Cerebellar cortex (tissue), 1 donor: ENCODE measurements around the gene MAP7.
"Not testable (repeated sequence)": the region's sequence is repeated elsewhere in the genome, so short reads cannot be mapped to it uniquely, and the experiment has no call there.

Experiments
- DNase-seq: peaks from one replicate; pipeline ENCODE4 v3.0.0-alpha.2; 2015; ENCODE audit warnings: low spot score

The MAP7 gene

GRCh38 chr6:136383268-136383937 is 166.8 kb downstream of the MAP7 start:
- DNase-seq = no peak

GRCh38 chr6:136382676-136383252 is 167.5 kb downstream of the MAP7 start:
- DNase-seq = no peak

DNA sequence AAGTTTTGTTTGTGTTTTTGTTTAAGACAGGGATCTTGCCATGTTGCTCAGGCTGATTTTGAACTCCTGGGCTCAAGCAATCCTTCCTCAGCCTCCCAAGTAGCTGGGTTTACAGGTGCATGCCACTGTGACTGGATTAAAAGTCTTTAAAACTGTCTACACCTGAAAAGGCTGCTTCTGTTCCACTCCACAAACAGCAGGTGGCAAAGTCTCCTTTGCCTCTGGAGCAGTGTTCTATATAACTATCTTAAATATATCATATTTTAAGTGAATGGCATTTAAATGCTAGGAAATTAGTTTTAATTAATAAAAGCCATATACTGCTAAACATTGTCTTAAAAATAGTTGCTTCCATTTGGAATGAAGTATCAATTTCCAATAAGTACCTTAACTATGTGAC is 171.3 kb downstream of the MAP7 start:
- DNase-seq = no peak

DNA sequence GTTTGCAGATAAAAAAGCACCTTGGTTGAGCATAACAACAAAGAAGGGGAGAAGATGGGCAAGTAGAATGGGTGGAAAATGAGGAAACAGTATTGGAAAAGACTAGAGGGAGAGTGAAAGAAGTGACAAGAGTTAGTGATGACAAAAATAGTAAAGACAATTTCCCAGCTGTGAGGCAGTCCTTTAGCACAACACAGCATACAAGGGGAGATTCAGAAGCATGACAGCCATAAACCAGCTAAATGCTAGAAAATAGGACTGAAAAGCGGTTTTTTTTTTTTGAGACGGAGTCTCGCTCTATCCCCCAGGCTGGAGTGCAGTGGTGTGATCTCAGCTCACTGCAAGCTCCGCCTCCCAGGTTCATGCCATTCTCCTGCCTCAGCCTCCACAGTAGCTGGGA is 174.4 kb downstream of the MAP7 start:
- not testable (repeated sequence) for DNase-seq

- DNase-seq = no peak
These were observed 178.3 kb downstream of the MAP7 start for GRCh38 chr6:136371959-136372358.

GRCh38 chr6:136370988-136371728 is 179.1 kb downstream of the MAP7 start:
- DNase-seq = no peak

DNA sequence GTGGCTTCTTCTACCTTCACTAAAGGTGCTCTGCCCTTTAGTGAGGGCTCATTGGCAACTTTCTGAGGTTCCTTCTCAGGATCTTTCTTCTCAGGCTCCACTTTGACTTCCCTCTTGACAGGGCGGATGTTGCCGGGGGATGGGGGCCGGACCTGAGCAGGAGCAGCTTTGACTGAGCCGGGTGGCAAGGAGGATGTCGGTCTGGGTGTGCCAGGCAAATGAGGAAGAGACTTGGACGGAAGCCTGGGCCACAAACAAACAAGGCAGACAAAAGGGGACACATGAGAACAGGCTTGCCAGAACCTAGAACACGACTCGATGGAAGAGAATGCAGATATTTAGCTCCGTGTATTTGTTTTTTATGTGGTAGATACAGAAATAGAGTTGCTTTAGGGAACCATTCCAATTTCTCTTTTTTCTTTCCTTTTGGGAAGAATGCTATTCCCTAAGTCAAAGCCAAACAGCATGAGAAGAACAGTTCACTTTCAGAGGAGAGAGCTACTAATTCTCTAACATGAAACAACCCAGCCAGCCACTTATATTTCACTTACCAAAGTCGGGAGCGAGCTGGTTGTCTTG is 184.4 kb downstream of the MAP7 start:
- DNase-seq = peak; percentile 73

- no peak for DNase-seq
These were observed 187.5 kb downstream of the MAP7 start for GRCh38 chr6:136362421-136363356.

DNA sequence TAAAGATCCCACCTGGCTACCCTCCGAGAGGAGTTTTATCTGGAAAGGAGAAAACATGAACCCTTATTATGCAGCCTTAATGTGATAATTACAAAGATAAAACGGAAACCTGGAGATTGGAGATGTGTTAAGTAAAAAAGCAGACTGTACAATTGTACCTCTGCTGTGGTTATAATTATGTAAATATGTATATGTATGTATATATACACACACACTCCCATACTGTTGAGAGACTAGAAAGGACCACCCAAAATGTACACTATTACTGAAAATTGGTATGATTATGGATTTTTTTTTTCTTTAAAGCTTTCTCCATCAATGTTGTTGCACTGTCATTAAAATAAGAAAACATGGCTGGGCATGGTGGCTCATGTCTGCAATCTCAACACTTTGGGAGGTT is 188.4 kb downstream of the MAP7 start:
- no peak for DNase-seq

DNA sequence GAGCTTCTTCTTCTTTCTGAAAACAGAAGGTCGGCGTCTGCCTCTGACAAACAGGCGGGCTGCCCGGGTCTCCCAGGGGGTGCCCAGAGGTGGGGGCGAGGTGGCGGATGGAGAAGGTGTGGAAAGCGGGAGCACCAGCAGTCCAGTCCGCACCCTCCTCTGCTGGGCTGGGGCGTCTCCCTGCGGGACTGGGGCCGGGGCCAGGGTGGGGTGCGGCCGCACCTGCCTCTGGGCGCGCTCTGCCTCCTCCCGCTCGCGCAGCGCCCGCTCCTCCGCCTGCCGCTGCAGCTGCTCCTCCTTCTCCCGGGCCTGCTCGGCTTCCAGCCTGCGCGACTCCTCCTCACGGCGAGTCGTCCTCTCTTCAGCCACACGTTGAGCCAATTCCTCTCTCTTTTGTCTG is 189.4 kb downstream of the MAP7 start:
- no peak for DNase-seq

DNA sequence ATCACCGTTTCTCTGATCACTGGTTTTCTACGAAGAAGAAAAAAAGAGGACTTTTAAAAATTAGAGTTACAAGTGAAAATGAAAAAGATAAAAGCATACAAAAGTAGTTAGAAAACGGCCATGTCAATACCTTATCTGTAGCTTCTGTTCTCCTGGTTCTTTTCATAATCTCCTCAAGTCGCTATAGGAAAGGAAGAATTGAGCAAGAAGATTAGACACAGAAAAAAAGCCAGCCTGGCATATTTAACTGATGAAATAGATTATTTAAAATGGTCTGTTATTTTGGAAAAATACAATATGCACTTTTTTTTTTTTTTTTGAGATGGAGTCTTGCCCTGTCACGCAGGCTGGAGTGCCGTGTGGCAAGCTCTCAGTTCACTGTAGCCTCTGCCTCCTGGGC is 190.4 kb downstream of the MAP7 start:
- no peak for DNase-seq

DNA sequence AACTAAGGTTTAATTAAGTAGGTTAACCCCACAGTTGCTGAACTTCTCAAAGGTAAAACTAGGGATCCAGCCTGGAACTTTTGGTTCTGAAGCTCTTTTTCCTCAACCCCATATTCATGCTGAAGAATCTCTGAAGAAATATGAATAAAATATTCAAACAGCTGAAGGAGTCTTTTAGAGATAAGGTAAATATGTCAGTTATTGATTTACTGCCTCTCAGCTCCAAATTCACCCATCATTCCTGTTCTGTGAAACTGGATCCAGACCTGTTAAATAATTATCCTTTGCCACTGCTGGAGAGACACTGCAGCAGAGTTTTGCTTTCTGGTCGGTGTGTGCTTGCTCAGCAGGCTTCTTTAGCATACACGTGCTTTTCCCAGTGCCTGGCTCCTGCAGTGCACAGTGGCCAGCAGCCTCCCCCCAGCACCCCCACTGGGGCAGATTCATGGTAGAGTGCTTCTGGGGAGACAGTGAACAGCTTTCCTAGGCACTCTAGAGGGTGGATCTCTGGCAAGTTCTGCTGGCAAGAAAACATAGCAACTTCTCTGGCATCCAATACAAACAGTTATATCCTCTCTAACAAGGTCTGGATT is 198.6 kb downstream of the MAP7 start:
- no peak for DNase-seq

- DNase-seq = no peak
These were observed 199.3 kb downstream of the MAP7 start for GRCh38 chr6:136350914-136351313.

- no peak for DNase-seq
These were observed 202.4 kb downstream of the MAP7 start for GRCh38 chr6:136347847-136348246.

DNA sequence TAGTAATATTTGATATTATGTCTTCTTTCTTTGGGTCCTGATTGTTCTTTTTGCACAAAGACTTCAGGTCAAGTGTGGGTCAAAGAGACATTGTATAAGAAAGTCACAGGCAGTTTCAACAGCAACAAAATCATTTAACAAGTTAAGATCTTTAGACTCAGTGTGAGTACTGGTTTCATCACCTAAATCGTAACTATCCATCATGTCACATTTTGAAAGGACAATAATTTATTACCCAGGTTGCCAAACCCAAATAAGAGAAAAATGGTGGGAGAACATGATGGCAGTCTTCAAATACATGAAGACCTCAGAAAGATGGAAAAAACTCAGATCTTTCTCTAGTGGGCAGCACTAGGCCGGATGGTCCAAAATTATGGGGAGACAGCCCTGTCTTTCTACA is 205.1 kb downstream of the MAP7 start:
- DNase-seq = no peak

DNA sequence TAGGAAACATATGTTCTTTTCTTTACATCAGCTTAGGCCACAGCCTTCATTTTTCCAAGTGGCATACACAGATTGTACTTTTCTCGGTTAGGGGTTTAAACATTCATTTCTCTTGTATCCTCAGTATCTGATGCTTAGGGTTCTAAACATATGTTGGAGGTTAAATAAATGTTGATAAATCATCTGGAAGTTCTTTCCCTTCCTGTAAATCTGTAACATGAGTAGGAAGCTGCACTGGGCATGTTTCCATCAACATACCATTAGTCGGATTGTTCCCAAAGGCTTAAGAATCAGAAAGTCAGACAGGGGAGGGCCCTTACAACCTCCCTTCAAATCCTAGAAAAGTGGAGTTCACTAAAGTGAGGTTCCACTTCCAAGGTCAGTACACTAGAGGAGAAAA is 205.8 kb downstream of the MAP7 start:
- no peak for DNase-seq

DNA sequence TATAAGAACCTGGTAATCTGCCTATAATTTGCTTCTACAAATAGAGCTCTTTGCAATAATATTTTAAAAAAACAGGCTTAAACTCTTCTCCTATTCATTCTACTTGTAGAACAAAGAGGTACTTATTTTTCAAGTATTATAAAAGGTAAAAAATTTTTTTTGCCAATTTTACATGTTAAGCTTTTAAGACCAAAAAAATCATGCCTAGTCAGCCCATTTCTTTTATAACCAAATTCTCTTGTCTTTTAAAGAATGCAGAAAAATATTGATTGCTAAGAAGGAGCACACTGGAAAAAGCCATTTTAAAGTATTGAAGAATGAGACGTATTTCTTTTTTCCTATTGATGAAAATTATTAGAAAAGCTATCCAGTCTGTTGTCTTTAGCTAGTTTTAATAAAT is 206.5 kb downstream of the MAP7 start:
- DNase-seq = no peak

DNA sequence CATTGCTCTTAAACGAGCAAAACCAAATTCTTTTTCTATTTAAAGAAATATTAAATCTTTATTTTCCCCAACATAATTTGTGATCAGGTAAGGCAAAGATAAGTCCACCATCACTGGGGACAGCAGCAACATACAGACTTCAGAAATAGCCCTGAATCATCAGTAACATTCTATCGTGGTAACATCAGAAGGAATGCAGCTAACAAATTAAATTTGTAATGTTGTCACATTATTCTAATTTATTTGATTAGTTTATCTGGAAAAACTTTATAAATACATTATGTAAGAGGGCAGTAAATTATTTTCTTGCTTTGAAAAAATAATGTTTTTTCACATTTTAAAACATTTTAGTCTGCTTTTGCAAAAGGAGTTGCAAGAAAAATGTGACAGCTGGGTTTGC is 206.9 kb downstream of the MAP7 start:
- no peak for DNase-seq

DNA sequence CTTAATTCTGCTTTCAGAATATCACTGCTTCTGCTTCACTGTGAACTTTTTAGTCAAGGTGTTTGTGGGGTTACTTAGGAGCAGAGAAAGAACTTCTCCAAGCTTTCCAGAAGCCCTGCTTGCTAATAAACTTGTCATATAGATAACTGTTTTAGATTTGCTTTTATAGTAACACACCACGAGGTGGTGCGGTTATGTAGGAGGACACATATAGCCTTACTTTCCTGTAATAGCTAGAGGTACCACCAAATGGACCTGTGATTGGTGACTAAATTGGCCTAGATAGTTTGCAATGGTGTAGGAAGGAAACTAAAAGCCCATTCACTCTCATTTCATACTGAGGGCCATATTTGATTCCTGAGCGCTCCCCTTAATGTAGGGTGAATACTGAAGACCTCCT is 208.3 kb downstream of the MAP7 start:
- DNase-seq = no peak

DNA sequence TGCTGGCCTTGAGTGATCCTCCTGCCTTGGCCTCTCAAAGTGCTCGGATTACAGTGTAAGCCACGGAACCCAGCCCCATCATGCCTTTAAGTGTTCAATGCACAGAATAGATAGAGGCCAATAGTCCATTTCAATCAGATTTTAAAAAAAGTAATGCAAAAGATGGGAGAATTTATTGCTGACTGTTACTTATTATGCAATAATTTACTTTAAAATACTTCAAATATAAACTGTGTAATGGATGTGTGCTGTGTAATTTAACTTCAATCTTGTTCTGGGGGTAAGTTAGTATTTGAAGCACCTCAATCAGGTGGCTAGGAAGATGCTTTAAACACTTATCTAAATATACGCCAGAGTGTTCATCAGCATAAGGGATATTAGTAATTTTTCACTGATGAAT is 208.9 kb downstream of the MAP7 start:
- no peak for DNase-seq

- DNase-seq = no peak
These were observed 211.7 kb downstream of the MAP7 start for GRCh38 chr6:136338486-136338885.

DNA sequence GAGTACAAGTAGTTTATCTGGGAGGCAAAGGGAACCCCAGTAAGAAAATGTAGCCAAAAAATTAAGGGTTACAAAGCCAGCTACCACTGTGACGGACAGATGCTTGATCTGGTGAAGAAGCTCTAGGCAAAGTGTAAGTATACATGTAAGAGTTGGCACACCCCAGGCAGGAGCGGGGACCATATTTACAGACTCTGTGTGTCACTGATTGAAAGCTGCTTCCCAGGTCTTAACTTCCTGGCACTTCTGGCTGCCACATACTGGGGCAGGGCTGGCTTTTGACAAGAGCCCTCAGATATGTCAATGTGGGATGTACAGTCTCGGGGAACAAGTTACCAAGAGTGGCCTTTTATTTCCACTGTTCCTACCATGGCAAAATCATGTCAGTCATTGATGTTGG is 212.6 kb downstream of the MAP7 start:
- DNase-seq = no peak
